Ectodermal cell (in vitro differentiated cells): ENCODE results near the gene ZSCAN5A.
"Not testable (repeated sequence)": the region's sequence is repeated elsewhere in the genome, so short reads cannot be mapped to it uniquely, and the experiment has no call there.

Source experiments
- H3K27ac ChIP-seq: 2 replicates; pipeline ENCODE4 v1.7.0; 2013; ENCODE audit warnings: mild to moderate bottlenecking, low read depth, low read length; ENCODE audit not compliant: insufficient read depth, poor library complexity, severe bottlenecking
- H3K27me3 ChIP-seq: 2 replicates; pipeline ENCODE4 v1.7.0; 2013; ENCODE audit warnings: mild to moderate bottlenecking, low read length; ENCODE audit not compliant: insufficient read depth, control insufficient read depth, poor library complexity, severe bottlenecking
- H3K36me3 ChIP-seq: one replicate; pipeline ENCODE4 v1.7.0; 2013; ENCODE audit warnings: low read length; ENCODE audit not compliant: control insufficient read depth, insufficient read depth
- H3K4me1 ChIP-seq: one replicate; pipeline ENCODE4 v1.7.0; 2013; ENCODE audit warnings: low read length; ENCODE audit not compliant: control insufficient read depth, insufficient read depth
- H3K4me3 ChIP-seq: 2 replicates; pipeline ENCODE4 v1.7.0; 2013; ENCODE audit warnings: low read depth, low read length, control low read depth; ENCODE audit not compliant: insufficient read depth
- H3K9me3 ChIP-seq: 2 replicates; pipeline ENCODE4 v1.7.0; 2013; ENCODE audit warnings: mild to moderate bottlenecking, low read length, moderate library complexity; ENCODE audit not compliant: control insufficient read depth
- WGBS, 2 experiments: methylation state at CpG; one replicate each; pipeline ENCODE4 v1.1.7; 2013; ENCODE audit warnings: missing lambda C conversion rate in 2 of 2; 5-methylcytosine and 5-hydroxymethylcytosine counted together

ZSCAN5A gene

DNA sequence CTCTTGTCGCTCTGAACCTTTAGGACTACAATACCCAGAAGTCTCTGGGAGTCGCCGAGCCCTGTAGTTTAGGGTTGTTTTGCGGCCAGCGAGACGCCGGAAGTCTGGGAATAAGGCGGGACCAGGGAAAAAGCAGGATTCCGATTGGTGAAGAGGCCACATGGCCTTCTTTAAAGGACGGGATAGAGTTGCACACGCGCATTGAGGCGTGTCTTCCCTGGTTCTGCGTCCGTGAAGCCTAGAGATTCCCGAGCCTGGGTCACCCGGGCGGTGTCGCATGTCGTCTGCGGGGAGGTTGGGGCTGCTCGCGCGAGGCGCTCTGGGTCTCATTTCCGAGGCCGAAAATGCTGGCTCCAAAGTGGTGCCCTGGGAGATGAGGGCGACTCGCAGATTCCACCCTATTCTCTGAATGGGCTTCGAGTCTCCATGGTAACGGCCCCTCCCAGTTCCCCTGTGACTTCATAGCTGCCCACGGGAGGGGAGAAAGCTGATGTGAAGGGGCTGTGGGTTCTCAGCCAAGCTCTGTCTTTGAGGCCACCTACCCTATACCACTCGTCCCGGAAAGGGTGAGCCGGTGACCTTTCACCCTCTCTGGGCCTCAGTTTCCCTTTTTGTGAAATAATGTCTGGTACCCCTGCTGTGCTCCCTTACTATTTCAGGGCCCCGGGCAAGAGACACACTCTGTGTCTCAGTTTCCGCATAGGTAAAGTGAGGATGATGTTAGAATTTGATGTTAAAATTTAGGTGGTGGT lies 614 bp upstream of the ZSCAN5A start:
- H3K4me1 ChIP-seq: peaks cover 3% of the 10 kb centered on the region
- H3K27ac ChIP-seq: peak overlapping the region; percentile 96
- H3K36me3 ChIP-seq: no peaks in the 10 kb centered on the region
- WGBS, 2 experiments: 5% methylated on average over 37 of the region's 37 CpGs
- H3K4me3 ChIP-seq: peak overlapping the region; percentile 88
- no peaks in the 10 kb centered on the region for H3K27me3 ChIP-seq
- no peaks in the 10 kb centered on the region for H3K9me3 ChIP-seq

DNA sequence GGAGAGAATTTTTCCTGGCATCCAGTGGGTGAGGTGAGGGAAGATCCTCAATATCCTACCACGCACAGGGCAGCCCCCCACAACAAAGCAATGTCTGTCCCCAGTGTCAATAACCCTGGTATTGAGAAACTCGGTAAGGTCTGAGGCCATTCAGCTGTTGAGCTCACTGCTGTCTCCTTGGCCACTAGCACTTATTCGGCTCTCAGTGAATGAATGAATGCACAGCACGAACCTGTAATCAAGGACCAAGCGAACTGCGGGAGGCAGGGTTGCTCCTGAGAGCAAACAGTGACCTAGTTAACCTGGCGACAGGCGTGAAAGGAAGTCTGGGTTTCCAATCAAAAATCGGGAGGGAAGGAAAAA lies 640 bp downstream of the ZSCAN5A start:
- Histone ChIP-seq H3K27me3 (no peaks in the 10 kb centered on the region), H3K27ac (peak overlapping the region; percentile 96), H3K4me3 (peak overlapping the region; percentile 88), H3K4me1 (peaks cover 3% of the 10 kb centered on the region), H3K36me3 (no peaks in the 10 kb centered on the region), H3K9me3 (no peaks in the 10 kb centered on the region)
- WGBS, 2 experiments: 1 to 2% methylated on average over 9 of the region's 9 CpGs

DNA sequence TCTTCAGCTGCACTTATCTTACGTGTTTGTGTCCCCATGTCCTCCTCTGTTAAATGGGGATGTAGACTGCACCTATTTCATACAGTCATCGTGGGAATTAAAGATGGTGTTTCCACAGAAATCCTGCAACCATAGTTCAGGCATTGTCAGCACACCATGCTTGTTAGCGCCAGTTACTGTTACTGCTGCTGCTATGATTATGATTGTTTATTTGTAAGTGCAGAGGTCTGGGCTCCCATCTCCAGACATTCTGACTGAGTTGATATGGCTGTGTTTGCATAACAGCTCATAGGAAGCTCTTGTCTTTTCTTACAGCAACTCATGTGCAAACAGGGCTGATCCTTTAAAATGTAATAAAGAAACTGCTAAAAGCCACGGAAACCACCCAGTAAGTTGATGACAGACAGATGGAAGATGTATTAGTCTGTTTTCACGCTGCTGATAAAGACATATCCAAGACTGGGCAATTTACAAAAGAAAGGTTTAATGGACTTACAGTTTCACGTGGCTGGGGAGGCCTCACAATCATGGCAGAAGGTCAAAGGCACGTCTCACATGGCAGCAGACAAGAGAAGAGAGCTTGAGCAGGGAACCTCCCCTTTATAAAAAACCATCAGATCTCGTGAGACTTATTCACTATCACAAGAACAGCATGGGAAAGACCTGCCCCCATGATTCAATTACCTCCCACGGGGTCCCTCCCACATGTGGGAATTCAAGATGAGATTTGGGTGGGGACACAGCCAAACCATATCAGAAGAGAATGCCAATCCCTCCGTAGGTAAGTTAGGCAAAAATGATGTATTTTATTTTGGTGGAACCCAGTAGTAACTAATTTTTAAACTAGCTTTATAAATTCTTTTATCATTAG lies 1.6 kb downstream of the ZSCAN5A start:
- WGBS, 2 experiments: 91 to 95% methylated on average over 10 of the region's 10 CpGs
- H3K9me3 ChIP-seq: no peaks in the 10 kb centered on the region
- peak overlapping the region; percentile 88 for H3K4me3 ChIP-seq
- no peaks in the 10 kb centered on the region for H3K36me3 ChIP-seq
- H3K27me3 ChIP-seq: no peaks in the 10 kb centered on the region
- H3K27ac ChIP-seq: no peak overlapping the region
- H3K4me1 ChIP-seq: peaks cover 3% of the 10 kb centered on the region

- peaks cover 3% of the 10 kb centered on the region for H3K4me1 ChIP-seq
- 90 to 94% methylated on average over 4 of the region's 4 CpGs for WGBS, 2 experiments
Measured at GRCh38 chr19:56312342-56312741, 2.3 kb downstream of the ZSCAN5A start.

DNA sequence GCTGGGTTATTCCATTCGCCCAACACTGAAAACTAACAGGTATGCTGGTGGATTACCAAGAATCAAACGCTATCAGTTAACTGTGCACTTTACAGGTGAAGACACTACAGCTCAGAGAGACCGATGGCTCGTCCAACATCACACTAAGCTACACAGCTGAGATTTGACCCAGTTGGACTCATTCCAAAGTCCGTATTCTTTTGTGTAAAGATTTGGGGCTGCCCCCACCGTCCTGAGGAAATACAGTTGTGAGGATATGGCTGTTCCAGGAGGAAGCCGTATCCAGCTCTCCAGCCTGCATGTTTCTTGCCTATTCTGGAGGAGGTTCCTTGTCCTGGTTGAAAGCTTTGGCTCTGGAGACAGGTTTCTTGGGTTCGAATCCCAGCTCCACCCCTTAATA lies 4.2 kb downstream of the ZSCAN5A start:
- peaks cover 3% of the 10 kb centered on the region for H3K4me1 ChIP-seq
- no peak overlapping the region for H3K4me3 ChIP-seq
- WGBS, 2 experiments: 95 to 98% methylated on average over 8 of the region's 8 CpGs
- H3K9me3 ChIP-seq: no peaks in the 10 kb centered on the region
- no peaks in the 10 kb centered on the region for H3K36me3 ChIP-seq
- no peak overlapping the region for H3K27ac ChIP-seq
- H3K27me3 ChIP-seq: no peaks in the 10 kb centered on the region

More at GRCh38 chr19:56312342-56312741, 2.3 kb downstream of the ZSCAN5A start:
- Histone ChIP-seq H3K4me3 (no peak overlapping the region), H3K27ac (no peak overlapping the region), H3K9me3 (no peaks in the 10 kb centered on the region), H3K27me3 (no peaks in the 10 kb centered on the region), H3K36me3 (no peaks in the 10 kb centered on the region)

DNA sequence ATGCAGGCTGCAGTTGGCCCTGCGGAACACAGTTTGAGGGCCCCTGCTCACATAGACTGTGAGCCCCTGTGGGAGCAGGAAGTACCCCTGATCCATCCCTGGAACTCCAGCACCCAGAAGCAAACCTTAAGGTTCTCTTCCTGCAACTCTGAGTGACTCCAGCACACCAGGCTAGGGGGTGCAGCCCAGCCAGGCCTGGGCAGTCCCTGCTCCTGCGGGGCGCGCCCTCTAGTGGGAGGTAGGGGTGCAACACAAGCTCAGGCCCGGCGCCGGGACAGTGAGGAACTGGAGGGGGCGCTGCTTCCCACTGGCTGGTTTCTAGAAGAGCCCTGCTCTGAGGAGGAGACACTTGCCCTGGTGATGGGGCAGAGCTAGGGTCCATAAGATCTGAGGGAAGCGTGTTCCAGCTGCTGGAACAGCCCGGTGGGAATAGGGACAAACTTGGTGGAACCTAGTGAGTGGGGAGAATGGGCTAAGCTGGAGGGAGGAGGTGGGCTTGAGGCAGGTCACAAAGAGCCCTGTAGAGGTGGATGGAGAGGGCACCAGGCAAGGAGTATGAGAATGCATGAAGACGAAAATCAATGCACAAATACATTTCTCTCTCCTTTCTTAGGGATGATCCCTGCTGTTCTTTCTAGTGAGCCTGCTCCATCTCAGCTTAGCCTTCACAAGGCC lies 5.0 kb downstream of the ZSCAN5A start:
- 72 to 74% methylated on average over 11 of the region's 11 CpGs for WGBS, 2 experiments
- Histone ChIP-seq H3K9me3 (no peaks in the 10 kb centered on the region), H3K27me3 (no peaks in the 10 kb centered on the region), H3K4me1 (peaks cover 3% of the 10 kb centered on the region), H3K36me3 (no peaks in the 10 kb centered on the region), H3K27ac (no peak overlapping the region), H3K4me3 (no peak overlapping the region)

DNA sequence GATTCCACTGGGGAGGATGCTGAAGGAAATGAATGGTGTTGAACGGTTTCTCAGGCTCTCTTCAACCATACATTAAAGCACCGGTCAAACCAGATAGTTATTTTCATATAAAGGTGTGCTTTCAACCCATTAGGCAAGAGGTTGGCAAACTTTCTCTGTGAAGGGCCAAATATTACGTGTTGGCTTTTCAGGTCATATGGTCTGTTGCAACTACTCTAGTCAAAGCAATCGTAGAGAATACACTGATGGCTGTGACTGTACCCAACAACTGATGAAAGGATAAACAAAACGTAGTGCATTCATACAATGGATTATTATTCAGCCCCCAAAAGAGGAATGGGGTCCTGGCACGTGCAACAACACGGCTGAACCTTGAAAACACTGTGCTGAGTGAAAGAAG lies 5.8 kb downstream of the ZSCAN5A start:
- no peaks in the 10 kb centered on the region for H3K27me3 ChIP-seq
- H3K4me1 ChIP-seq: peaks cover 3% of the 10 kb centered on the region
- no peaks in the 10 kb centered on the region for H3K9me3 ChIP-seq
- H3K4me3 ChIP-seq: no peak overlapping the region
- H3K36me3 ChIP-seq: no peaks in the 10 kb centered on the region
- H3K27ac ChIP-seq: no peak overlapping the region
- 93 to 95% methylated on average over 6 to 7 of the region's 7 CpGs for WGBS, 2 experiments

- not testable (repeated sequence) for H3K27ac ChIP-seq, H3K36me3 ChIP-seq, H3K9me3 ChIP-seq, H3K4me1 ChIP-seq, H3K27me3 ChIP-seq, H3K4me3 ChIP-seq
- 83 to 89% methylated on average over 6 of the region's 6 CpGs for WGBS, 2 experiments
Measured at GRCh38 chr19:56307062-56307461, 7.6 kb downstream of the ZSCAN5A start.

GRCh38 chr19:56306016-56306415 lies 8.6 kb downstream of the ZSCAN5A start:
- no peak overlapping the region for H3K4me3 ChIP-seq

GRCh38 chr19:56304243-56304642 lies 10.4 kb downstream of the ZSCAN5A start:
- no peaks in the 10 kb centered on the region for H3K36me3 ChIP-seq
- H3K27me3 ChIP-seq: no peaks in the 10 kb centered on the region
- no peaks in the 10 kb centered on the region for H3K9me3 ChIP-seq
- H3K4me1 ChIP-seq: no peaks in the 10 kb centered on the region
- WGBS, 2 experiments: 92 to 93% methylated on average over 9 of the region's 9 CpGs
- H3K4me3 ChIP-seq: no peak overlapping the region
- H3K27ac ChIP-seq: no peak overlapping the region

More at GRCh38 chr19:56306016-56306415, 8.6 kb downstream of the ZSCAN5A start:
- Histone ChIP-seq H3K9me3 (no peaks in the 10 kb centered on the region), H3K36me3 (no peaks in the 10 kb centered on the region), H3K27me3 (no peaks in the 10 kb centered on the region), H3K4me1 (no peaks in the 10 kb centered on the region), H3K27ac (no peak overlapping the region)
- 92 to 94% methylated on average over 7 to 9 of the region's 11 CpGs for WGBS, 2 experiments
